GM18909 (cell line): Measurements from ENCODE around the gene NFKB1.

ENCODE experiments used
- ATAC-seq: cut with Tn5 transposase; IDR thresholded peaks from one replicate; pipeline ENCODE4 v1.9.1; 2021; ENCODE audit warnings: mild to moderate bottlenecking; ENCODE audit not compliant: unreplicated experiment, poor library complexity

The NFKB1 gene

DNA sequence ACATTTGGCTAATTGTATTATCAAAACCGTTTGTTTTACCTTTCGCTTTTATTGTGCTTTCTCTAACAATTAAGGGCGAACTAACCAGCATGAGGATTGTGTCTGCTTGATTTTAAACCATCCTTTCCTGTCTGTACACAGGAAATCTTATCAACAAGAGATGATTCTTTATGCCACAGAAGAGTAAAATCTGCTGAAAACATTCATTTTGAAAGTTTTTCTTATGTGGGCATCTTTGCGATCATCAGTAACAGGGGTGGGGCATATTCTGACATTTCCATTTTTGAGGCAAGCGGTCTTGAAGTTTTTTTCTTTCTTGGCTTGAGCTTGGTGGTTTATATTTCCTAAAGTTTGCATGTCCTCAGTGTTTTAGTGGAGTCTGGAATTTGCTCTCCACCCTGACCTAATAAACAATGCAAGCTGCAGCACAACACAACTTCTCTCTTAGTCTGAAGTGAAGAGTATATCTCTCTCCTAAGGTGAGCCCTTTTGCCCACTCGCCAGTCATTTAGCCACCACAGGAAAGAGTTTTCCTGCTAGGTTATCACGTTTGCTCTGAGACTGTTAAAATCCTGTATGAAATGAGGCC is 26.6 kb downstream of the NFKB1 start:
- no peak for ATAC-seq

DNA sequence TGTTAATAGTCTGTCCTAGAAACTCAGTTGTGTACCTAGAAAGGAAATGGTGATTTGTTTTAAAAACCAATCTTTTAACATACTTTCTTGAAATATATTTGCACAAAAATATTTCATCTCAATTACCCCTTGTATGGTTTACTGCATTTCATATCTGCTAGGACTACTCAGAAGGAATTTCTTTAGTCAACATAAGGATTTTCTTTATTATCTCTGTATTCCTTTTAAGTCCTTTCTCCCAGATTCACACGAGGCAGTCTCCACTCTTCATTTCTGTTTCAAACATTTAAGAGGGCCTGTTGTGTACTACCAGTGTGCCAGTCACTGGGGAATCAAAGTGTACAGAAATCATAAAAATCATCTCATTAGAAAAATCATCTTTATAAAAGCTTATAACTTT is 28.8 kb downstream of the NFKB1 start:
- no peak for ATAC-seq

DNA sequence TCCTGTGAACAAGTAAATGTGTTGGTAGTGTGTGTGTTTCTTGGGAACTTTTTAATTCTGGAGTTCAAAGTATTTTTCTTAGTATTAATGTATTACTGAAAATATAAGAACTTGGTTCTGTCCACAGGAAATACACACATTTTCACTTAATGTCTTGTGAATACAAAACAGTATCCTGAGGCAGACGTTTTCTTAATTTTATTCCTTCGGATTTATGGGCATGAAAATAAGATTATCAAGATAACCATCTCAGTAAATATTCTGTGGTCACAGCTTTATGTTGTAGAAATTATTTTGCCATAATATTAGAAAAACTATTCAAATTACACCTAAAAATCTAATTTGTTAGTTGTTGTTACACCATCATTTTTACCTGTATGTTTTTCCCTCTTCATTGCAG is 29.8 kb downstream of the NFKB1 start:
- ATAC-seq, result no peak

DNA sequence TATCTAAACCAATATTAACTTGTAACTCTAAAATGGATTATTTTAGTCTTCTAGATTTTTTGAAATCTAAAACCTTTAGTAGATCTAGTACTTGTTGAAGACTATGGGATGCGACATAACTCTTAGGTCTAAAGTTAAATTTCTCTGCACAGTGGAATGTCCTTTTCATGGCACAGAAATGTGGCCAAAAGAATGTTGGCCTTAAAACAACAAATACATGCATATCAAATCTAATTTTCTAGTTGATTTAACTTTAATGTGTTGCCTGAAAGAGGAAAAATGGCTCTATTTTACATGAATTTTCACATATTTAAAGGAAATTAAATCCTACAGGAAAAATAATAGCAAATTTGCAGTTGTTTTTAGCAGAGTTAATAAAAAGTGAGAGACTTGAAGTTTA is 30.3 kb downstream of the NFKB1 start:
- ATAC-seq, result no peak

DNA sequence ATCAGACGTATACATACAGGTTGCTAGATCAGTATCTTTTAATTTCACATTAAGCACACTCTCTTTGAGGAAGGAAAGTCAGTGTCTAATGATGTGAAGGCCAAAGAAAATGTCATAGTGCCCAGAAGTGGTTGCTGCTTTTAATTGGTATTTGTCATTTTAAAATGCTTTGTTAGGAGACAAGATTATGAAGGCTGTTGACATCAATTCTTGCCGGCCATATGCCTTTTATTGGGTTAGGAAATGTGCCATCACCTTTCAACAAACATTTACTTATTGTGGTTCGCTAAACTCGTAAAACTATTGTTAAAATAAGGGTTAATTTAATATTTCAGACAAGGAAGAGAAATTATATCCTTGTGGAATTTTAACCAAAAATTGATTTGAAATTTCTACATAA is 32.2 kb downstream of the NFKB1 start:
- ATAC-seq, result no peak

DNA sequence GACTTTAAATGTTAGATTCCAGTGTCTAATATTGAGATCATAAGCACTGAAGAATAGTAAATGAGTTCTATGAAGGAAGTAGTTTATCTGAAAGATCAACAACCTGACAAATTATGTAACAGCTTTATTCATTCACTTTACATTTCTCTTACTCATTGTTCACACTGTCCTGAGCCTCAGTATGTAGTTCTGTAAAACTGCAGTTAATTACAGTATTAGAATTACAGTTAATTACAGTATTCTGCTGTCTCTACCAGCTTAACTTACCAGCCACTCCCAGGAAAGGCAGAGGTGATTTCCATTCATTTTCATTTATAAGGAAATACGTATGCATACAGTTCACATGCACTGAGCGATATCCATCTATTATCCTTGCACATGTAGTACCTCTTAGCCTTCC is 32.7 kb downstream of the NFKB1 start:
- ATAC-seq, result no peak

DNA sequence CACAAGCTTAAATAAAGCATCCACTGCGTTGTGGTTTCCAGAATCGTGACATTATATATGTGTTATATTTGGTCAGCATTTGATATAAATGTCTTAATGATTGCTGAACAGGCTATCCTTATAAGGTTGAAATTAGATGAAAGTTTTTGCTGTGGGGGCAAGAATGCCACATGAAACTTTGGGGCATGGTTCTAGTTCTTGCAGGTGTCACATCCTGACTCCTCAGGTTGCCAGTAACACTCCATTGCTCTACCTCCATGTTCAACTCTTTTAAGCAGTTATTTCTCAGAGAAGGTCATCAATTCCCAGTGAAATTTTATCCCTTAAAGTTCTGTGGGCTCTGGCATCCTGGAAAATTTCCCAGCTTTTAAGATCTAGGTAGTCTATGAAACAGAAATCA is 33.7 kb downstream of the NFKB1 start:
- no peak for ATAC-seq

DNA sequence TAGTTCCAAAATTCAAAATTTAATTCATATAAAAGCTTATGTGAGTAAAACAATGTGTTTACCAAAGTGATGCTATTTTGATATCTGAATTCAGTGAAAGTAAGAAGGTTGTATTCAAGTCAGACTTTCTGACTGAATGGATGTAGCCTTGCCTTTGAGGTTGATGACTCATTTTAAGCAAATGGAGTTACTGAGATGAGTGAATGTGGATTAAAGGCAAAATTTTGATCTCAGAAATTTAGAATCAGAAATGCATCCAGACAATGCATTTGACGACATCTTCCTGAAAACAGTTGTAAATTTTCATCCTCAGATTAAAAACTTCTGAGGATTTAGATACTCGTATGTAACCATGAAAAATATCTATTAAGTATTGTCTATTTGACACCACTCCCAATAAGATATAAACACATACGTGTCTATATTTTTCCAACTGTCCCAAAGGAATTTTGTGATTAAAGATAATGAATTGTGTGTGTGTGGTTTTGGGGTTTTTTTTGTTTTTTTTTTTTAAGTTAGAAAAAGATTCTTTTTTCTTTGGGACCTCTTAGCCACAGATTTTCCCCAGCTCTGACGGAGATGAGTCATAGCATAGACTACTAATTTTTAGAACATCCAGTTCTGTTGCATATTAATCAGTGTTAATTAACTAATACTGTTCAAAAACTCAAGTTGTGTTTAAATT is 34.4 kb downstream of the NFKB1 start:
- peak; percentile 79 for ATAC-seq

DNA sequence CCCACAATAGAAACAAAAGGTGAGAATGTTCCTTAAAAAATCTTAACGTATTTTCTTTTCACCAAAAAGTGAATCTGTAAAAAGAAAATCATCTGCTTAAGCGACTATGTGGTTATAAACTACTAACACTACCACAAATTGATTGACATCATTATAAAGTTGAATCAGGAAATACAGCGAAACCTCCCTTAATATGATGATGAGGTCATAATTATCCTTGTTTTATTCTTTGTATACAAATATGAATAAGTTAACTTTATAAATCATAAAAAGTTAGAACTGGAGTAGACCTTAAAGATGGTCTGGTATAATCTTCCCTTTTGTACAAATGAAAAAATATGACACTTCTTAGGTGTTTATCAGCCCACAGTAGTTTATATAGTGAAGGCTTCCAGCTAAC is 35.6 kb downstream of the NFKB1 start:
- no peak for ATAC-seq

DNA sequence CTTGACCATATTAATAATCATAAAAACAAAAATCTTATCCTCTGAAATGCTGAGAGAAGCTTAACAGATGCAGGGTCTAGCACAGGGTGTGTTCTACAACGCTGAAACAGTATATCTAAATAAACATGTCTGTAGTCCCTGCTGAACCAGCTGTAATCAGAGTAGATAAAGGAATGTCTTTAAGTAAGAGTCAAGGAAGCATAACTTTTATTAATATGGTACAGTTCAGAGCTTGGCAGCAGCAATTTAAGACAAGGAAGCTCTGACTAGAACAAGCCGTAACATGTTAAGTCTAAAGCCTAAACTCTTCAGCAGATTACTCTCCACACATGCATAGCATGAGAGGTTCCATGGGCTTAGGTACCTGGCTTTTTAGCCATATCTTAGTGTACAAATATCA is 36.1 kb downstream of the NFKB1 start:
- no peak for ATAC-seq

DNA sequence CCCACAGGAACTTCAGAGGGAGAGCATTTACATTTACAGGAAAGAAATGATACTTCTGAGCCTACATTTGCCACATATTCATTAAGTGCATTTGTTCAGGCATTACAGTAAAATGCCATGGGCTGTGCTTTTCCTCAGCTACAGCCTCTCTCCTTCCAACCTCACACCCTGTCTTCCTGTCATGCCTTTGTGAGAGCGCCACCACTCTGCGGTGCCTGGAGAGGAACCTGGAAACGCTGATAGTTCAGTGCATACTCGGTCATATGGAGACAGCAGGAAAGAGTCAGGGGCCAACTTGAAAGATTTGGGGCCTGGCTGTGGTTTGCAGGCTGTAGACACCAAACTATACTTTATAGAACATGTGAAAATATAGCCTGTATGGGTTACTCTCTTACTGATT is 40.5 kb downstream of the NFKB1 start:
- ATAC-seq, result no peak

DNA sequence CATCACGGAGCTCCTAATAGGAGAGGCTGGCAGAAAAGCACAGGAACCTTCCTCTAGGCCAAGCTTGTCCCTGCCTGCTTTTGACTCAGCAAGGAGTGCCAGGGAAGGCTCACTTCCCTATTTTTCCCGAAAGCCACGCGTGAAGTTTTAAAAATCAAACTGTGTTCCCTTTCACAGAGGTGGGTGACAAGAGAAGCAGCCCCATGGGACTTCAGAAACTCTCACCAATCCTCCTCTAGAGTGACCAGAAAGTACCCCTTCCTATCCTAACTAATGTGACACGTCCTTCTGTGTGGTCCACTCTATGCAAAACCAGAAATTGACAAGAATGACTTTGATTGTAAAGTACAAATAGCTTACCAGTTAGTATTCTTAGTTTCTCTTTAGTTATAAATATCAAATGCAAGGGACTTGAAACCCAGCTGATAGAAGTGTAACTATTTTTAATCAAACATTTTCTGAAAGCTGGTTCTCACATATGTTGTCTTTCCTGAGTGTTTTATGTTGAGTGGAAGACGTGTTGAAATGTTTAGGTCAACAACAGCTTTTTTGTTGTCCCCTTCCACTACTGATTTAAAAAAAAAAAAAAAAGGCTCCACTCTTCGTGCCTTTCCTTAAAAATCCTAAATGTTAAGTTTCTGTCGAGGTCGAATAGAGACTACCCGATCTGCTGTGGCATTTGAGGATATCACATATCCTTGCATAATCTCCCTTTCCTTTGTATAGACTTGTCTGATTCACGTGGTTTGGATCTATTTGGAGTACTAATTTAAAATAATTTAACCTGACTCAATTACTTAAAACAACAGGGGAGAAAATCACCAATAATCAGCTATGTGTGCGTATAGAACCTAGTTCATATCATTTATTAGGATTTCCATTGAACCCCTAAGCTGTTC is 42.1 kb downstream of the NFKB1 start:
- ATAC-seq, result peak; percentile 88

DNA sequence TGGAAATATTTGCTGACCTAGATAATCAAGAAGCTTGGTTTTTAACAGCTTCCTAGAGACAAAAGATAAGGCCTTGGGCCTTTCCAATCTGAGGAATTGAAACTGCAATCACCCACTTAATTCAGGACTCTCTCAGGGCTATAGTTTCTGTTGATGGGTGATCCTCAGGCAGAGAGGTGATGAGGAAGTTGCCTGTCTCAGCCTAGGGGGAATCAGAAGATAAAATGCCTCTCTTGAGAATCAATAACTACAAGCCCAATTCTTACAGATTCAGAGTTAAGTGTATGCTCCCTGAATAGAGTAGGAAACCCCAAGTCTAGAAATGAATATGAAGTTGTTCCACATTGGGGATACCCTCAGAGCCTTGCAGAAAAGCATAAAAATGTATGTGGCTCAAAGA is 45.5 kb downstream of the NFKB1 start:
- no peak for ATAC-seq

DNA sequence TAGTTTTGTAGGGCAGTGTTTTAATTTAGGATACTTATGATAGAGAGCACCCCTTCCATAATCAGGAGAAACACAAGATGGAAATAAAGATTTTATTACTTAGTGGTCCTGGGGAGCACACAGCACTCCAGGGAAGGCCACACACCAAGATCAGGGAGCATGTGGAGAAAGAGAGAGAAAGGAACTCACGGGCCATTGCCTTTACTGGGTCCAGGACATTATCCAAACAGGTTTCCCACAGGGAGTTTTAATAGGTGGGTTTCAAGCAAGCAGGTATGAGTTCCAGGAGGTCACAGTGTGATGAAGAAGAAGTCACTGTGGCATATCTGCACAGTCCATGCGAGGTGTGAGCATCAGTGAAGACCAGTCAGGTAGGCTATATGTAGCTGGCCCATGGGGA is 46.8 kb downstream of the NFKB1 start:
- no peak for ATAC-seq

DNA sequence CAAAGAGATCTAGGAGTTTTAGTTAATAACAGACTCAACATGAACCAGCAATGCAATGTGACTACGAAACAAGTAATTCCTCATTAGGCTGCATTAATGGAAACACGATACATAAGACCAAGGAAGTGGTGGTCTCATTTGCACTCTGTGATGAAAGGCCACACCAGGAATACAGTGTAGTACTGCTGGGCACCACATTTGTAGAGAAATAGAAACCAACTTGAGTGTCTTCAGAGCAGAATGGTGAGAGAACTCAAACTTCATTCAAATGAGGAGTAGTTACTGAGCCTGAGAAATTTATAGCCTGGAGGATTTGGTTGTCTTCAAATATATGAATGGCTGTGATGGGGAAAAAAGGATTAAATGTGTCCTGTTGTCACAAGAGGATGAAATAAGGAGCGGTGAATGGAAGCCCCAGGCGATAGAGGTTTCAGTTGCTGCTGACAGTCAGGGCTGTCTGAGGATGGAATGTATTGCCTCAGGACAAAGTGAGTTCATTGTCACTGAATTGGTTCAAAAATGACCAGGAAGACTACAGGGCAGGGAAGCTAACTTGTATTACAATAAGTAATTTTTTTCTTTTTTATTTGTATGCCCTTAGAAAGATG is 50.9 kb downstream of the NFKB1 start:
- ATAC-seq, result peak; percentile 35

DNA sequence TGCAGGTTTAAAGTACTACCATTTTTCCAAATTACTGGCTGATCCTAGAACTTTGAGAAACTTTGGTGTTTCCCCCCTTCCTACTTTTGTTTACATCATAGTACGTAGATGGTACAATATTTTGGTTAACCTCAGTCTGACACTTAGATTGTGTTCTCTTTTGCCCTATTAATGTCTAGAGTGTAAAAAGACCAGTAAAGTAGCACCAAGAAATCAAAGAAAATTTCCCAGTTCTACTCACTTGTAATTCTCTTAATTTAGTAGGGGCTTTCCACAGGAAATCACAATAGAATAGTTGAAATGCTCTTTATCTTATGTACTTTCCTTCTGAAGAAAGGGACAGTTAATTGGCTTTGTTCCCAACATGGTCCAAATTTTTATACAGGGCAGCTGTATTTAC is 51.6 kb downstream of the NFKB1 start:
- peak; percentile 39 for ATAC-seq

DNA sequence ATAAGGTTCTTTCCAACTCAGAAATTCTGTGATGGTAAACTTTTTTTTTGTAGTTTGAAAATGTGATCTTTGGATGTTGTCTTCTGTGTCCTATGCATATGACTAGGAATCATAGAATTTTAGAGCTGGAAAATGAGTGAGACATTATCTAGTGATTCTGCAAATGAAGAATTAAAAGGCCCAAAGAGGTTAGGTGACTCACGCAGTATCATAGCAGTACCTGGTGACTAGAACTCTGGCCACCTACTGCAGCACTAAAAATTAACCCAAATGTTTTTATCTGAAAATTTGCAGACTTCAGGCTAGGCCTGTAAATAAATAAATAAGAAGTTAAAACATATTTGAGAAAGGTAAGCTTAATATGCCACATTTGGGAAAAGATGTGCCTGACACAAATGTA is 52.8 kb downstream of the NFKB1 start:
- ATAC-seq, result no peak

DNA sequence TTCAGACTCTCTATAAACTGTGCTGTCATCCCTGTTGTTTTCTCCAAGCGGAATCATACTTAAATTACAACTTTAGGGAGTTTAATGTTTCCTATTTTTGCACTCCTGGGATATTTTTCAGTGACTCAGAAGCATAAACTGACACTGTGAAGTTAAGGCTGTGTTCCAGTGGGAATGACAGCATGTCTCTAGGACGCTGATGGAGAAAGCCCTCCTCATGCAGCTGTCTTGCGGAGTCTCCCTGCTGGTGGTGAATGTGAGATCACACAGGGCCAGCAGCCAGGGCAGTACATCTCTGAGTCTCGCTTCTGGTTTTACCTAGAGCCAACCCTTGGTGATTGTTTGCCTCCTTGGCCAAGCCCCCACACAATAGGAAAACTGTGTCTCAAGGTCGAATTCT is 53.3 kb downstream of the NFKB1 start:
- no peak for ATAC-seq

DNA sequence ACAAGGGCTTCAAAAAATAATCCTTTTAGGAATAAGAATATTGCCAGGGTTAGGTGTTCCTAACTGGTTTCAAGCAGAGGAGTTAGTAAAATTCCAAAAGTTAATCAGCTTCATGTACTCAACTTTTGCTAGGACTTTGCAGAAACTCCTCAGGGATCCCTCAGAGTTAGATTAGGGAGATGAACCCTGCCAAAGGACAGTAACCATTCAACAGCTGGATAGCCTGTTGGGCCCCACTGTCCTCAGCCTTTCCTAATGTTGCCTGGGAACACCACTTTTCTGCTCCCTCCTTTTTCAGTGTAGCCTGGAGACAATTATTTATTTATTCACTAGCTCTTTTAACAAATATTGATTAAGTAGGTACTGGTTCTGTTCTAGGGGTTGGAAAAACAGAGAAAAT is 53.8 kb downstream of the NFKB1 start:
- ATAC-seq, result no peak

DNA sequence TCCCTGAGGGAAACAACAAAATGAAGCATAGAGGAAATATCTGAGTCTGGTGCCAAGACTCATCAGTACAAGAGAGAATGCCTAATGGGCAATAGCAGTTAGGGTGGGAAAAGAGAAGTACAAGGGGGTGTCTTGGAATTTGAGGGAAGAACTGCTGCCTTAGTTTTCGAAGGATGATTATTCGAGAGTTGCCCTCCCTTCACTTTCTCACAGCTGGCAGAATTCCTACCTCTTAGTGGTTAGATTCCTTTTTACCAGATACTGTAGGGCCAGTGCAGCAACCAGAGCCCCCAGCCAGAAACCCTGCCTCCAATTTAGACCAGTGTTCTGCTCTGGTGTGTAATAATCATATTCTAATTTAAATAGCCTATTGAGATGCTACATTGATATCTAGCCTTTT is 56.5 kb downstream of the NFKB1 start:
- ATAC-seq, result no peak

DNA sequence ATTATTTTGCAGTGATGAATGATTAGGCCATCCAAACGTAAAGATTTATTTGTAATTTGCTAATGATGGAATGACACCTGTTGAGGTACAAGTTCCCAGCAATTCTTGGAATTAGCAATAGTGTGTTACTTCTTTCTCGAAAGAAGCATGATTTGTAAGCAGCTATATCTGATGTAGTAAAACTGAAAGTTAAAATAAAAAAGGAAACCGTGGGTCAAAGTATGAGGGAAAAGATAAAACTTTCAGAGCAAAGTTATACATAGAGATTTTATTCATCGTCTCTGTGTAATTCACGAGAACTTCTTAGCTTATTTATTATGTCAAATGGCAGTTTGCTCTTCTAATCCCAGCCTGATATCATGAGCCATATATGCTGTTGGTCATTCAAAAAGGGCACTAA is 59.0 kb downstream of the NFKB1 start:
- ATAC-seq, result no peak
